GM23248 (cell line): Measurements from ENCODE around the gene FBXO39. TPM values are rescaled to one million over a fixed set of nuclear protein-coding genes. Genes with fewer than 3 reads are reported as not detected.

Source experiments
- DNase-seq: peaks from one replicate; pipeline ENCODE4 v3.0.0-alpha.2; 2015
- H2AFZ ChIP-seq: fragments of 200-600 bp; sonication (generic); 2 replicates; pipeline ENCODE4 v1.6.1; 2016; ENCODE audit warnings: antibody characterized with exemption
- H3F3A ChIP-seq: fragments of 200-600 bp; sonication (generic); 2 replicates; pipeline ENCODE4 v1.6.1; 2016; ENCODE audit warnings: mild to moderate bottlenecking, antibody characterized with exemption, mixed run types; ENCODE audit not compliant: insufficient read depth
- H3K27ac ChIP-seq: fragments of 200-600 bp; sonication (generic); 2 replicates; pipeline ENCODE4 v1.5.1; 2016; ENCODE audit warnings: mild to moderate bottlenecking
- H3K27me3 ChIP-seq: fragments of 200-600 bp; sonication (generic); replicated peaks from 2 replicates; pipeline ENCODE4 v1.6.1; 2016; ENCODE audit warnings: mild to moderate bottlenecking; ENCODE audit not compliant: insufficient read depth
- H3K36me3 ChIP-seq: fragments of 200-600 bp; sonication (generic); 2 replicates; pipeline ENCODE4 v1.6.1; 2016; ENCODE audit warnings: low read depth, mild to moderate bottlenecking
- H3K4me1 ChIP-seq: fragments of 200-600 bp; sonication (generic); 2 replicates; pipeline ENCODE4 v1.6.1; 2016; ENCODE audit warnings: mild to moderate bottlenecking; ENCODE audit not compliant: insufficient read depth
- H3K4me2 ChIP-seq: fragments of 200-600 bp; sonication (generic); one replicate; pipeline ENCODE4 v1.6.1; 2016; ENCODE audit warnings: mild to moderate bottlenecking; ENCODE audit not compliant: unreplicated experiment
- H3K4me3 ChIP-seq: fragments of 200-600 bp; sonication (generic); 2 replicates; pipeline ENCODE4 v1.5.1; 2016; ENCODE audit warnings: mild to moderate bottlenecking
- H3K79me2 ChIP-seq: fragments of 200-600 bp; sonication (generic); 2 replicates; pipeline ENCODE4 v1.6.1; 2016; ENCODE audit warnings: mild to moderate bottlenecking; ENCODE audit not compliant: insufficient read depth
- H3K9ac ChIP-seq: fragments of 200-600 bp; sonication (generic); 2 replicates; pipeline ENCODE4 v1.6.1; 2016; ENCODE audit warnings: mild to moderate bottlenecking
- H3K9me2 ChIP-seq: fragments of 200-600 bp; sonication (generic); 2 replicates; pipeline ENCODE4 v1.6.1; 2016; ENCODE audit warnings: mixed run types, mild to moderate bottlenecking, moderate library complexity; ENCODE audit not compliant: insufficient read depth
- H3K9me3 ChIP-seq: fragments of 200-600 bp; sonication (generic); one replicate; pipeline ENCODE4 v1.6.1; 2017; ENCODE audit warnings: low read depth
- H4K20me1 ChIP-seq: fragments of 200-600 bp; sonication (generic); 2 replicates; pipeline ENCODE4 v1.6.0; 2016; ENCODE audit not compliant: insufficient read depth
- EZH2 ChIP-seq: fragments of 200-600 bp; sonication (generic); IDR thresholded peaks from 2 replicates; pipeline ENCODE4 v1.6.1; 2018; ENCODE audit warnings: antibody characterized with exemption, mild to moderate bottlenecking; ENCODE audit not compliant: insufficient read depth, poor library complexity, severe bottlenecking
- EZH2phosphoT487 ChIP-seq: fragments of 200-600 bp; sonication (generic); IDR thresholded peaks from 2 replicates; pipeline ENCODE4 v1.6.1; 2018; ENCODE audit warnings: antibody characterized with exemption, moderate library complexity, mild to moderate bottlenecking, low read depth; ENCODE audit not compliant: insufficient read depth
- WGBS, 2 experiments: methylation state at CpG; one replicate each; pipeline ENCODE4 v1.1.6; 2015 to 2017; ENCODE audit warnings: low lambda C conversion rate in 2 of 2, low coverage in 1 of 2; ENCODE audit errors: missing lambda C conversion rate in 2 of 2; 5-methylcytosine and 5-hydroxymethylcytosine counted together
- in situ Hi-C: fragments of 300-500 bp; cut with MboI; formaldehyde crosslinking; loops from 2 replicates; pipeline ENCODE4 v1.15.0; 2020
- polyA plus RNA-seq: library from polyadenylated mRNA; unstranded; fragments of >200 nt; fragmentation: Nextera tagmentation; extraction: Ambion mirVana; gene quantifications from 2 replicates; pipeline ENCODE4 v1.2.1, GENCODE V29; 2016
- total RNA-seq: library from RNA; depleted of rRNA; stranded (reverse); fragments of >200 nt; shearing (Covaris generic); gene quantifications from 2 replicates; pipeline ENCODE4 v1.2.3, GENCODE V29; 2014

The FBXO39 gene
- total and polyA plus RNA-seq, 2 experiments from 2014 or later: 1.1 TPM; not detected in 1

GRCh38 chr17:6797718-6798351, 21.8 kb downstream of the FBXO39 start:
- H3K4me3 ChIP-seq: no peak overlapping the region
- no peak overlapping the region for H3K27ac ChIP-seq
- no peak overlapping the region for H3K4me2 ChIP-seq
- WGBS, 2 experiments: 36 to 43% methylated on average over 8 of the region's 8 CpGs
- peak; percentile 44 for DNase-seq
- H3K36me3 ChIP-seq: no peaks in the 10 kb centered on the region
- TF ChIP-seq EZH2 (no peak), EZH2phosphoT487 (no peak)
- H3K4me1 ChIP-seq: peaks cover 17% of the 10 kb centered on the region
- H3F3A ChIP-seq: peaks cover 20% of the 10 kb centered on the region
- H3K27me3 ChIP-seq: no peaks in the 10 kb centered on the region; the same call in 1 of the 2 replicates
- no peak overlapping the region for H3K9ac ChIP-seq
- H4K20me1 ChIP-seq: no peaks in the 10 kb centered on the region
- H2AFZ ChIP-seq: no peak overlapping the region
- in situ Hi-C loops: no loop called here
- H3K9me3 ChIP-seq: no peaks in the 10 kb centered on the region
- no peaks in the 10 kb centered on the region for H3K79me2 ChIP-seq
- no peaks in the 10 kb centered on the region for H3K9me2 ChIP-seq

GRCh38 chr17:6799738-6800137, 23.7 kb downstream of the FBXO39 start:
- Histone ChIP-seq H3K4me2 (no peak overlapping the region), H3K4me3 (no peak overlapping the region), H3K9ac (no peak overlapping the region), H3F3A (peaks cover 20% of the 10 kb centered on the region), H3K27me3 (no peaks in the 10 kb centered on the region; the same call in 1 of the 2 replicates), H3K4me1 (peaks cover 17% of the 10 kb centered on the region), H3K79me2 (no peaks in the 10 kb centered on the region), H3K9me2 (no peaks in the 10 kb centered on the region), H2AFZ (no peak overlapping the region), H3K36me3 (no peaks in the 10 kb centered on the region), H4K20me1 (no peaks in the 10 kb centered on the region), H3K9me3 (no peaks in the 10 kb centered on the region), H3K27ac (no peak overlapping the region)
- in situ Hi-C loops: no loop called here
- DNase-seq: no peak
- WGBS, 2 experiments: 69 to 75% methylated on average over 6 of the region's 6 CpGs
- no peak for TF ChIP-seq EZH2
- no peak for TF ChIP-seq EZH2phosphoT487

GRCh38 chr17:6800422-6801027, 24.5 kb downstream of the FBXO39 start:
- 87 to 94% methylated on average over 13 of the region's 13 CpGs for WGBS, 2 experiments
- no peaks in the 10 kb centered on the region for H3K9me2 ChIP-seq
- no peaks in the 10 kb centered on the region for H3K36me3 ChIP-seq
- H3K4me2 ChIP-seq: no peak overlapping the region
- H2AFZ ChIP-seq: no peak overlapping the region
- no peak overlapping the region for H3K4me3 ChIP-seq
- DNase-seq: no peak
- no peak overlapping the region for H3K27ac ChIP-seq
- H3K79me2 ChIP-seq: no peaks in the 10 kb centered on the region
- H3K4me1 ChIP-seq: peaks cover 17% of the 10 kb centered on the region
- no peaks in the 10 kb centered on the region; the same call in 1 of the 2 replicates for H3K27me3 ChIP-seq
- H3K9ac ChIP-seq: no peak overlapping the region
- H3F3A ChIP-seq: peaks cover 20% of the 10 kb centered on the region
- TF ChIP-seq EZH2 (no peak), EZH2phosphoT487 (no peak)
- H3K9me3 ChIP-seq: no peaks in the 10 kb centered on the region
- in situ Hi-C loops: no loop called here
- no peaks in the 10 kb centered on the region for H4K20me1 ChIP-seq

DNA sequence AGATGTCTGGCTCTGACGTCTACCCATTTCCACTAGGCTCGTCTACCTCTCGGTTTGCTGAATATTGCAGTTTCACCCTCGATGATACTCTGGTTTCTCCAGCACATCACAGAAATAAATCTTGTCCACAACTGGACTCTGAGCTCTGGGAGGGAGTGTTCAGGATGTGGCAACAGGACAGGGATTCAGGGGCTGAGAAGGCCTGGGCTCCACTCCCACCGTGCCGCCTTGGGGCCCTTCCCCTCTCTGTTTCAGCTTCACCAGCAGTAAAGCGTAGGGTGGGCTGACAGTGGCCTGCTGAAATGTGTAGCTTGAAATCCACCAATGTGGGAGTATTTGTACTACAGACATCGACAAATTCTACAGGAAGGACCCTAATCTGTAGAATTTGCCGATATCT, 35.5 kb downstream of the FBXO39 start:
- in situ Hi-C loops: no loop called here
- H3K4me3 ChIP-seq: no peak overlapping the region
- H3K9me3 ChIP-seq: no peaks in the 10 kb centered on the region
- H3K27ac ChIP-seq: no peak overlapping the region
- TF ChIP-seq EZH2 (no peak), EZH2phosphoT487 (no peak)
- peaks cover 14% of the 10 kb centered on the region for H3K27me3 ChIP-seq
- H4K20me1 ChIP-seq: no peaks in the 10 kb centered on the region
- no peak overlapping the region for H3K9ac ChIP-seq
- no peak for DNase-seq
- H3K36me3 ChIP-seq: no peaks in the 10 kb centered on the region
- 63 to 64% methylated on average over 9 of the region's 9 CpGs for WGBS, 2 experiments
- H3K9me2 ChIP-seq: no peaks in the 10 kb centered on the region
- no peaks in the 10 kb centered on the region for H3F3A ChIP-seq
- no peaks in the 10 kb centered on the region for H3K4me1 ChIP-seq
- no peak overlapping the region for H2AFZ ChIP-seq
- H3K79me2 ChIP-seq: no peaks in the 10 kb centered on the region
- no peak overlapping the region for H3K4me2 ChIP-seq
